Measurements from ENCODE around the gene LAMTOR3.

LAMTOR3 gene, protein sequence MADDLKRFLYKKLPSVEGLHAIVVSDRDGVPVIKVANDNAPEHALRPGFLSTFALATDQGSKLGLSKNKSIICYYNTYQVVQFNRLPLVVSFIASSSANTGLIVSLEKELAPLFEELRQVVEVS

DNA sequence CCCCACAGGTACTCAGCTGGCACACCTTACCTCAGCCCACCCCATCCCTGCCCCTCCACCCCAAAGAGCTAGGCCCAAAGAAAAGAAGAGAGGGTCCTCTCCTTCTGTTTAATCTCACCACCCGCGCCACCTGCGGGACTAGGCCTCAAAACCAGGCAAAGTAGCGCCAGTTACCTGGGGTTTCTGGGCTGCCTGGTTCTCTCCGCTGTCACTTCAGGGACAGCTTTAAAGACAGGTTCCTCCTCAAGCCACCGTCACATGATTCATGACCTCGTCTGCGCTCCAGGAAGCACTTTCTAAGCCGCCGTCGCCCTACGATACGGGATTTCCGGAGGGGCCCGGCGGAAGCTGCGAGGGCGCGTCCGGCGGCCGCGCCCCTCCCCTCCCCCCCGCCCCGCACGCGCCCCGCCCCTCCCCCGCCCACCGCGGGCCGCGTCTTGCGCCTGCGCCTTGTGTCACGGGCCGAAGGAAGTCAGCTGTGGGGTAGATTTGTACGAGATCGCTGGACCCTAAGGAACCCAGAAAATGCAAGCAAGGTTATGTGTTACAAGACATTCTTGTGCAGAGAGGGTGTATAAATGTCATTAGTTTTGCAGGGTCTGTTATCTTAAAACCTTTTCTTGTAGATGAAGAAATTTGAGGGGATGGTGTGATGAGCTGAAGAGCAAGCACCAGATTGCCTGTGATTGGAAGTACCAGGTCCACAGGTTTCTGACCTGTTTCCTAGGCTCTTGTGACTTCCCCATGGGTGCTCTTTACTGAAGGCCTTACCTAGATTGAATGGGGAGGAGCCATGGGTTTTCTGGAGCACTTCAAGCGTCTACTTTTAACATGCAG, at the start of gene LAMTOR3:
LAMTOR3 (minus strand) TSS at position 267 of the 837 bp plus-strand sequence. CDS start 464 bp downstream, outside the sequence.
- DNase-seq (ENCODE audit: low spot score): peak; percentile 93

DNA sequence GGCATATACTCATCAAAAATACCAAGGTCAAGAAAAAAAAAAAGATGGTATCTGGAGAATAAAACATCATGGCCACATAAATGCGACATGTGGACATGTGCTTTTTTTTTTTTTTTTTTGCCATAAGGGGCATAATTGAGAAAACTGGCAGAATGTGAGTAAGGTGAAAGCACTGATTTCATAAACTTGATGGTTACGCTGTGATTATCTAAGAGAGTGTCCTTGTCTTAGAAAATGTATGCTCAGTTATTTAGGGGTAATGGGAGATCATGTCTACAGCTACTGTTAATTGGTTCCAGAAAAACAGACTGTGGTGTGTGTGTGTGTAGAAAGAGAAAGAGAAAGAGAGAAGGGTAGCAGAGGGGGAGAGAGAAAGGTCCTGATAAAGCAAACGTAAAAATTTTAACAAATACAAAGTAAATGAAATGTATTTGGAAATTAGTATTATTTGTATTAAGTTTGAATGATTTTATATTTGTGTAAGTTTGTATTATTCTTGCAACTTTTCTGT, 44.1 kb upstream of the LAMTOR3 start:
- no peak for DNase-seq (ENCODE audit: low spot score)

DNA sequence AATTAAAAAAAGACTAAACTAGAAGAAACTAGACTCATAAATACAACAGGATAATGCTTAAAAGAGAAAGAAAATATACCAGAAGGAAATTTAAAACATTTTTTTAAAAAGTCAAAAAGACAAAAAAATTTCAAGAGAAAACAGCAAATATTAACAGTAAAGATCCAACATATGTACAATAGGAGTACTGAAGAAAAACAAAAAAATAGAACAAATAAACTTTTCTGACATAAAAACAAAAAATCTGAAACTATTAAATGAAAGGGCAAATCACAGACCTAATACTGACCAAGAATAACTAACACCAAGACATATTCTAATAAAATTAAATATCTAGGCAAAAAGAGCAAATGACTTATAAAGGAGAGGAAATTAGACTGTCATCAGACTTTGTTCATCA, 40.7 kb upstream of the LAMTOR3 start:
- no peak for DNase-seq (ENCODE audit: low spot score)

DNA sequence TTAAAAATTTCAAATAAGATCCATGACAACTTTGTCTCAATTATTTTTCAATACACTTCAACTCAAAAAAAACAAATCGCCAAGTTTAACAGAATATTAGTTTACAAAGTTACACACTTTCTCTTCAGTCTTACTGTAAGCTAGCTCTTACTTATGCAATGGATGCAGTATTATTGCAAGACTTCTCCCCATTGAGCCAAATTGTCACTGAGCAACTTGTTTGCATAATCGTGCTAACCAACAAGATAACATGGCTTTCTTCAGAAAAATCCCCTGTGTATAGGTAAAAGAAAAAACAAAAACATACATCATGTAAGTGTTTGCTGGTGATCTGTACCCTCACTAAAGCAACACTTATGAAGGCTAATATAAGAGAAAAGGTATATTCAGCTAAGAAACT, 33.3 kb upstream of the LAMTOR3 start:
- no peak for DNase-seq (ENCODE audit: low spot score)

DNA sequence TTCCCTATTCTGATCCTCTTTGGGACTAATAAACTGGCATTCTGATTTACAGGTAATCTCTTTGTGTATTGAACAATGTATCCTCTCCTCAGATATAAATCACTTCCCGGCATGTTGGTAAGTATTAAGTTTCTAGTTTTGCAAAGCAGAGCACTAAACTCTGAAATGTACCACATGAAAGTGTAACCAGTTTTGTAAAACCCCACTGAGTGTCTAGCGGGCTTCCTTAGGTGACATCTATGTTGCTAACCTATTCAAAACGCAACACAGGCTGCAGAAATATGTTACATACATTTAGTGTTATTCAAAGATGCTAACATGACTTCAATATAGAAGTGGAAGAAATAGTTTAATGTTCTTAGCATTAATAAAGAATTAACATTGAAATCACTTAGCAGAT, 26.9 kb upstream of the LAMTOR3 start:
- no peak for DNase-seq (ENCODE audit: low spot score)

DNA sequence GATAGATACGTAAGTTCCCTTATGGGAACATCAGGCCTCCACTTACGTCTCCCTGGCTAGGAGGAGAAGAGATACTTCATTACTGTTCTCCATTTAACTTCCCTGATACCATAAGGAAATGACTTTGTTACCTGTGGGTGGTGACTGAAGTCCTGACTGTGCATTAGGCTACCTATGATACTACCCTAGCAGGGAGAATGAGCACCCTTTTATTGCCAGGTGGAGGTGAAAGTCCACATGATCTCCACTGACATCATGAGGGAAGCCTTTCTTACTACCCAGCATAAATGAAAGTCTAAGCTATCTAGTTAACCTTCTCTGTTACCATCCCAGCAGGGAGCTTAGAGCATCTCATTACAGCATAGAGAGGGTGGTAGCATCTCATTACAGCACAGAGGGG, 24.4 kb upstream of the LAMTOR3 start:
- DNase-seq (ENCODE audit: low spot score): no peak

DNA sequence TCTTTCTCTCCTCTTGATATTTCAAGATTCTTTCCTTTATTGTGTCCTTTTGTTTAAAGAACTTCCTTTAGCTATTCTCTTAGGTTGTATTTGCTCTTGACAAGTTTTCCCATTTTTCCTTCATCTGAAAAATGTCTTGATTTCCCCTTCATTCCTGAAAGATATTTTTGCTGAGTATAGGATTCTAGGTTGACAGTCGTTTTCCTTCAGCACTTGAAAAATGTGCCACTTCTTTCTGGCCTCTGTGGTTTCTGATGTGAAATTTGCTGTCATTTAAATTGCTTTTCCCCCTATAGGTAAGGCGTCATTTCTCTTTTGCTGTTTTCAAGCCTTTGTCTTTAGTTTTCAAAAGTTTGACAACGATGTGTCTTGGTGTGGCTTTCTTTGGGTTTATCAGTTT, 23.3 kb upstream of the LAMTOR3 start:
- no peak for DNase-seq (ENCODE audit: low spot score)

DNA sequence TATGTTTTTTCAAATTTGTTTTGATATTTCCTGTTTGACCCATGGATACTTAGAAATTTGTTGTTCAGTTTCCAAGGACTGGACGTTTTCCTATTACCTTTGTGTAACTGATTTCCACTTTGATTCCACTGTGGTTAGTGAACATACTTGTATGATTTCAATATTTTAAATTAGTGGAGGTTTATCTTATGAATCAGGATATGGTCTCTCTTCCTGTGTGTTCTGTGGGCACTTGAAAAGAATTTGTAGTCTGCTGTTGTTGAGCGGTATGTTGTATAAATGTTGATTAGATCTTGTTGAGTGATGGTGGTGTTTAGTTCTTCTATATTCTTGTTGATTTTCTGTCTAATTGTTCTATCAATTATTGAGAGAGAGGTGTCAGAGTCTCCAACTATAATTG, 21.2 kb upstream of the LAMTOR3 start:
- DNase-seq (ENCODE audit: low spot score): no peak

DNA sequence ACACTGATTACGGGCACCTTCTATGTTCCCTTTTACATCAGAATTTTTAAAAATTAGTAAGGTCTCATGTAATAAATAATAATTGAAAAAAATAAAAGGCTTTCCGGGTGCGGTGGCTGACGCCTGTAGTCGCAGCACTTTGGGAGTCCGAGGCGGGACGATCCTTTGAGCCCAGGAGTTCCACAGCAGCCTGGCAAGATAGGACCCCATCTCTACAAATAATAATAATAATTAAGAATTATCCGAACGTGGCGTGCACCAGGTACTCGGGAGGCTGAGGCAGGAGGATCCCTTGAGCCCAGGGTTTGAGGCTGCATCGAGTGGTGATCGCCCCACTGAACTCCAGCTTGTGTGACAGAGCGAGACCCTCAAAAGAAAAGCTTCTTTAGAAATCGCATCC, 771 bp upstream of the LAMTOR3 start:
- DNase-seq (ENCODE audit: low spot score): no peak

DNA sequence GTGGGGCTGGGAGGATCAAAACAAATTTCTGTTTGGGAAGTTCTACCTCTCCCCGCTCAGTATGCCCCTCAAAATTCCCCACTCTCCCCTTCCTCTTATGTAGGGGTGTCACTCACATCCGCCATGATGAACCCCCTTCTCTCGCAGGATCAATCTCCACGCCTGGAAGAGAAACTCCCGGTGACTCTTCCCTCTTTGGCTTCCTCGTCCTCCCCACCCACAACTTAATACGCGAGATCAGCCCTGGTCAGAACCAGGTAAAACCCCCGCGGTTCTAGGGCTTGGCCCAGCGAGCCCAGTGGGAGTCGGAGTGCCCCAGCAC, 427 bp downstream of the LAMTOR3 start:
- no peak for DNase-seq (ENCODE audit: low spot score)

DNA sequence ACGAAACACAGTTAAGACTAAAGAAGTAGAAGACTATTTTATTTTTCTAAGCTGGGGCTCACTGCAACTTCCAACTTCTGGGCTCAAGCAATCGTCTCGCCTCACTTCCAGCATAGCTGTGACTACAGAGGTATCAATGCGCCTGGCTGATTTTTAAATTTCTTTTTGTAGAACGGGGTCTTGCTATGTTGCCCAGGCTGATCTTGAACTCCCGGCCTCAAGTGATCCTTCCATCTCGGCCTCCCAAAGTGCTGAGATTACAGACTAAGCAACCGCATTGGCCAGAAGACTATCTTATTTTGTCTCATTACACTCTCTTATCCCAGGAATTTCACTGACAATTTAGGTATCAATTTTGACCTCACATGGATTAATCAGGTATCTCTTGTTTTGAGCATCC, 1.2 kb downstream of the LAMTOR3 start:
- no peak for DNase-seq (ENCODE audit: low spot score)

DNA sequence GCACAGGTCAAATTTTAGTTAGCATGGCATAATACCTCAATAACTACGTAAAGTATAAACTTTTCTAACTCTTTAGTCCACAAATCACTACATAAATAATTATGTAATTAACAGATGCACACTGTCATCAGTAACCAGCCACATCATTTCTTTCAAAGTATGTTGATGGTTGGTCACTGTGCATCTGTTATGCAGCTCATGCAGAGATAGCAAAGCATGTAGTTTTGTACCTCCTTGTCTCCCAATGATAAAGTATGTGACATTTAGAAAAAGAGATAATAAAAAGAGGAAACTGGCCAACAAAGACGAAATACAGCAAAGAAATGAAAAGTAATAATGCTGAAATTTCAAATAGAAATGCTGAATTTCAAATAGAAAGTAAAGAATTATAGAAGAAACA, 2.9 kb downstream of the LAMTOR3 start:
- no peak for DNase-seq (ENCODE audit: low spot score)

DNA sequence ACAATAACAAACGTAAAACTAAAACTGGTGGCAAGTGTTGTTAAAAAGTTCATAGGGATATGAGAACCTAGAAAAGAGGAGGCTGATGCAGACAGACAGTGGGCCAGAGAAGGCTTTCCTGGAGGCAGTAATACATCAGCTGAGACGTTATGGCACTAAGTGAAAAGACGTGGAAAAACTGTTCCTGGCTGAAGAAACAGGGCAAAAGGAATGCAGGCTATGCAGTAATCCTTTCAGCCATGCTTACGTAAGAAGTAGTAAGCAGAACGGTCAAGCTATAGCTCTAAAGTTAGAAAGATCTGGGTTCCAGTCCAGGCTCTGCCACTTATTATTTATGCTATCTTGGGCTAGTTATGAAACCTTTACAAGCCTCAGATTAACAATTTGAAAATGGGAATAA, 6.4 kb downstream of the LAMTOR3 start:
- no peak for DNase-seq (ENCODE audit: low spot score)

DNA sequence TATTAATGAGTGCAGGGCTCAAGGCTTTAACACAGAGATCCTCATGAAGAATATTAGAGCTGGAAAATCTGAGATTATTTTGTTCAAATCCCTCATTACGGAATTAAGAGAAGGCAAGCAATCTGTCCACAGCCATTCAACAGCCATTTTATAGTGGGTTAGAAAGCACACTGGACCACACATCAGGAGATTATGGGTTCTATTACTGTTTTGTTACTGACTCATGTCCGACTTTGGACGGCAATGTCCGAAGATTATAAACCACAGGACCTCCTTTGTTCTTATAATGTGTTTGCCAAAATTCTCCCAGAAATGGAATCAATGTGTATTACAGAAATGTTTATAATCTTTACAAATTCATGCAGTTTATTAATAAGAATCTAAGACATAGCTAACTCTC, 8.1 kb downstream of the LAMTOR3 start:
- DNase-seq (ENCODE audit: low spot score): no peak

DNA sequence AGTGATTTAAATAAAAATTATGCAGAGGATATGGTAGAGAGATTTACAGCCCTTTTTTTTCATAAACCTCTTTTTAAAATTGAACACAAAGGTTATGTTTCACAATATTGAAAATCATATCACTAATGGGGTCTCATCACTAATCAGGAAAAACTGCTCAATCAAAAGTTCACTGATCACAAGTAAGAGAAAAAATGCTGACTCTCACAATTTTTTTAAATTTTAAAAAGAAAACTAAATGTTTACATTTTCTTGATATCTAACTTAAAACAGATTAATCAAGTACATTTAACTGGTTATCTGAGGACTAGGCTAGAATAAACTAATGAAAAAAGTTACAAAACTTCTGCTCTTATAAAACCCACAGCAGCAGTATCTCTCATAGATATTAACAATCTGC, 8.5 kb downstream of the LAMTOR3 start:
- no peak for DNase-seq (ENCODE audit: low spot score)

DNA sequence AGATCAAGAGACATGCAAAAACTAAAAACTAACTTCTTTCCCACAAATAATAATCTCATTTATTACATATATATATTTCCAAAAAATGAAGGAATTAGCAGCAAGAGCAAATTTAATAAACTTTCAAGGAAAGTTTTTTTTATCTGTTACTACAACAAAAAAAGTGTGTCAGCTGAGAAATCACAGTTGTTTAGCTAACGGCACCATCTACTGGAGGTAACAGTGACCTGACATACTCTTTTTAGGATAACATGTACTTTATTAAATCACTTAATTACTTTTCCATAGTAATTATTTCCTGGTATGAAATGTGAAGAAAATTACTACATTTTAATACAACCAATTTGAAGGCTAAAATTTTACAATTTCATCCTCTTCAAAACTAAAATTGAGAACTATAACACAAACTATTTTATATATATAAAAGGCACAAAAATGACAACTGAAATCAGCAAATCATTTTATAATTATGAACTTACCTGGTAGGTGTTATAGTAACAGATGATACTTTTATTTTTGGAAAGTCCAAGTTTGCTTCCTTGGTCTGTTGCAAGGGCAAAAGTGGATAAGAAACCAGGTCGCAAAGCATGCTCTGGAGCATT, 9.1 kb downstream of the LAMTOR3 start:
- DNase-seq (ENCODE audit: low spot score): peak; percentile 19

DNA sequence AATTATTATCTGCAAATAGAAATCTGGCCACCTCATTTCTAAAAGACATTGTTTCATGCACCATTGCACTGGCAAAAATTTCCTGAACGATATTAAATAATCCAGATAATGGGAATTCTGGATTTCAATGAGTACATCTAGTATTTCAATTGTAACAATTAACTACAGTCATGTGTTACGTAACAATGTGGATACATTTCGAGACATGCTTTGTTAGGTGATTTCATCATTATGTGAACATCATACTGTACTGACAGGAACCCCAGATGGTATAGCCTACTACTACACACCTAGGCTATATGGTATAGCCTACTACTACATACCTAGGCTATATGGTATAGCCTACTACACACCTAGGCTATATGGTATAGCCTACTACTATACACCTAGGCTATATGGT, 14.8 kb downstream of the LAMTOR3 start:
- no peak for DNase-seq (ENCODE audit: low spot score)

DNA sequence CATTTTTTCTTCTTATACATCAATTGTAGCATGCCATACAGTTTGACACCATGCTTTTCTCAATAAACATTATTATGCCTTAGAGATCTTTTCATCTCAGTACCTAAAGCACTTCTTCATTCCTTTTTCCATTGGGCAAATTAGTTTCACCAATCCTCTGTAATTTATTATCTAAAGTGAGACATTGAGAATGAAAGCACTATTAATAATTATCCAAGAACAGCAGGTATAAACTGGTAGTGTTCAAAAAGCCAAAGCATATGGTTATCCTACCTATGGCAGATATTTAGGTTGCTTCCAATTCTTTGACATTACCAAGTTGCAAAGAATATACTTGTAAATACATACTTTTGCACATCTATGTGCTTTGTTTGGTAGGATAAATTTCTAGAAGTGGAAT, 15.6 kb downstream of the LAMTOR3 start:
- DNase-seq (ENCODE audit: low spot score): no peak

DNA sequence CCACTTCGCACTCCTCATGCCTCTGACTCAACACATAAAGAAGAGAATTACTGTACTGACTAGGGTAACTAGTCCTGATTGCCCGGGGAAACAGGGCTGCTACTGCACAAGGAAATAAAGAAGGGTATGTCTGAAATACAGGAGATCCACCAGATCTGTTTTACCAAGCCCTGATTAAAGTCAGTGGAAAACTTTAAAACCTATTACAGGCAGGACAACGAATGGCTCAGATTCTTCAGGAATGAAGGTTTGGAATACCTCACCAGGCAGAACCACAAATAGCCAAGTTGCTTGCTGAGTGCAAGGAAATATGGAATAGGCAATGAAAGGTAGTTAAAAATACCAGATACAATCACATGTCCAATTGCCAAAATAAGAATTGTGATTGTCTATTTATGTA, 17.3 kb downstream of the LAMTOR3 start:
- no peak for DNase-seq (ENCODE audit: low spot score)

DNA sequence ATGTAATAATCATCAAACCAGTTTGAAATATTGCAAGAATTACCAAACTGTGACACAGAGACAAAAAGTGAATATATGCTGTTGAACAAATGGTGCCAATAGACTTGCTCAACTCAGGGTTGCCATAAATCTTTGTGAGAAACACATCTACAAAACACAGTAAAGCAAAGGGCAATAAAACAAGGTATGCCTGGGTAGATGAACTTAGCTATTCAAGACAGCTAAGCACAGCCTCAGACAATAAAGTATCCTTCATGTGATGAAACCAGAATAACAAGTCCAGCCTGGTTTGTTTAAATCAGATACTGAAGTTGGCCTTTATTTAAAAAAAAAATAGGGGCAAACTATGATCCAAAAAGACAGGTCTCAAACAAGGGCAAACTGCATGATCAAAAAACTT, 19.2 kb downstream of the LAMTOR3 start:
- no peak for DNase-seq (ENCODE audit: low spot score)

DNA sequence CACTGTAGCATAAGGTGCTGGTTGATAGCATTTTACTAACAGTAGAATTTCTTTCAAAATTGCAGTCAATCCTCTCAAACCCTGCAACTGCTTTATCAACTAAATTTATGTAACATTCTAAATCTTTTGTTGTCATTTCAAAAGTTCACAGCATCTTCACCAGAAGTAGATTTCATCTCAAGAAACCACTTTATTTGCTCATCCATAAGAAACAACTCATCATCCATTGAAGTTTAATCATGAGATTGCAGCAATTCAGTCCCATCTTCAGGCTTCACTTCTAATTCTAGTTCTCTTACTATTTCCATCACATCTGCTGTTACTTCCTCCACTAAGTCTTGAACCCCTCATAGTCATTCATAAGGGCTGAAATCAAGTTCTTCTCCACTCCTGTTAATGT, 21.7 kb downstream of the LAMTOR3 start:
- DNase-seq (ENCODE audit: low spot score): no peak

DNA sequence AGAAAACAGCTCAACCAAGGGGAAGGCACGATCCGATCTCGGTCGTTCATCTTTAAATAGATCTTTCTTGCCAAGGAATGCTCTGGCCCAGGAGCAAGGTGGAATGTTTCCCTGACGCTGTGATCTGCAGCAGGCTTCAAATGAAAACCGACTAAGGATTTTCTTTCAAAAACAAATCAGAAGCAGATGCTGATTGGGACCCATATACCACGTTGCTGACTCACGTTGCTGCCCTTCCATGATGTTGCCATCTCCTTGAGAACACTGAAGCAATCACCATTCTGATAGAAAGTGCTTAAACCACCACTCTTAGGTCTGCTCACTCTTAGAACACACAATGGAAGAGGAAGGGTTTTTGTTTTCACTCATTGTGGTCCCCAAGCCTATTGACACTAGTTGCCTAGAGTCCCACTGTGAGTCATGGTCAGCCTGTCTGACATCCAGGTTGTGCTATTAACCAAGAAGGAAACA, 26.1 kb downstream of the LAMTOR3 start:
- DNase-seq (ENCODE audit: low spot score): no peak

DNA sequence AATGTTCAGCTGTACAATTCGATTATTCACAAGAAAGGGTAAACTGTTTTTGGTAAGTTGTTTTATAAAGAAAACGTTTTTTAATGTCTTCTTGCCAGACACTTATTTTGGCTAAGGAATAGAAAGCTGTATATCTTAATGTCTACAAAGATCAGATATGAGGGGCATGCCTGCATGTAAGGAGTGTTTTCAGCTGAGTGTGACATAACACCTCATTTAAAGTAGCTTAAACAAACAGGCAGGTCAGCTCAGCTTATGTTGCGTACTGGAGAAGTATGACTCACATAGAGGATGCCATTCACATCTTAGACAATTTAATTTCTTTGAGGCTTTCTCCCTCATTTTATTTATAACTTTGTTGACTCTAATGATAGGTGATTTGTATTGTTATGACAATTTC, 30.4 kb downstream of the LAMTOR3 start:
- DNase-seq (ENCODE audit: low spot score): no peak

All from pons (tissue), 1 donor.